Aorta (tissue), 5 donors: ENCODE data around the gene SLMAP. TPM values are rescaled to one million over a fixed set of nuclear protein-coding genes. Genes with fewer than 3 reads are reported as not detected.
A peak's percentile ranks its signal among the peaks of the same experiment; 100 is the strongest.

ENCODE experiments used
- ATAC-seq: fragments of 200-7000 bp; cut with Tn5 transposase; one replicate; pipeline ENCODE4 v1.9.1; 2022; ENCODE audit warnings: moderate library complexity; ENCODE audit not compliant: low FRiP score
- DNase-seq, 2 donors: peaks; one replicate each; pipeline ENCODE4 v3.0.0-alpha.2; 2020
- H3K27ac ChIP-seq, 2 donors: one replicate each; pipeline ENCODE4 v1.5.1; 2013; ENCODE audit warnings: low read length in 2 of 2, mild to moderate bottlenecking in 2 of 2, moderate library complexity in 2 of 2, control low read depth in 1 of 2, inconsistent platforms in 1 of 2, low read depth in 1 of 2
- H3K27me3 ChIP-seq, 2 donors: one replicate each; pipeline ENCODE4 v1.6.1; 2013; ENCODE audit warnings: control low read depth in 1 of 2, low read length in 1 of 2, mild to moderate bottlenecking in 1 of 2, moderate library complexity in 1 of 2; ENCODE audit not compliant: insufficient read depth in 2 of 2, control insufficient read depth in 1 of 2
- H3K36me3 ChIP-seq, 2 donors: one replicate each; pipeline ENCODE4 v1.6.1; 2013; ENCODE audit warnings: control low read depth in 1 of 2, low read length in 1 of 2, mild to moderate bottlenecking in 1 of 2; ENCODE audit not compliant: insufficient read depth in 2 of 2, control insufficient read depth in 1 of 2
- H3K4me1 ChIP-seq, 2 donors: one replicate each; pipeline ENCODE4 v1.6.1; 2013; ENCODE audit warnings: low read length in 2 of 2, control low read depth in 1 of 2, mild to moderate bottlenecking in 1 of 2, moderate library complexity in 1 of 2; ENCODE audit not compliant: insufficient read depth in 2 of 2, control insufficient read depth in 1 of 2
- H3K4me3 ChIP-seq, 2 donors: one replicate each; pipeline ENCODE4 v1.5.1; 2013; ENCODE audit warnings: low read length in 2 of 2, control low read depth in 1 of 2, mild to moderate bottlenecking in 1 of 2
- H3K9me3 ChIP-seq: one replicate; pipeline ENCODE4 v1.6.1; 2013; ENCODE audit warnings: mild to moderate bottlenecking, low read length; ENCODE audit not compliant: control insufficient read depth
- WGBS, 2 donors: extraction: QIAGEN DNeasy Blood & Tissue Kit; methylation state at CpG; one replicate each; pipeline ENCODE4 v1.1.7; 2013; 5-methylcytosine and 5-hydroxymethylcytosine counted together
- intact Hi-C, 2 donors: fragments of 100-400 bp; cut with DNase I; formaldehyde crosslinking; loops; one replicate each; pipeline versions ENCODE4 v1.14.2 to v1.15.0; 2022
- polyA plus RNA-seq, 2 donors: library from polyadenylated mRNA; stranded (reverse); fragments of 200-250 nt; gene quantifications; one replicate each; pipeline ENCODE4 v1.2.3, GENCODE V29; 2013
- total RNA-seq, 2 donors: library from RNA; stranded (reverse); fragmentation: NEBNext Ultra II Directional; extraction: Animal tissue kit (Norgen Biotek cat#: 25700); gene quantifications; one replicate each; pipeline ENCODE4 v1.2.1, GENCODE V29; 2021
- donor health status: healthy with polysubstance abuse.
- donor health status: Bipolar disorder and iron deficiency.
- donor health status: DM: no; HTN: no; CAD: no.
- donor health status: DM: no; HTN: no; CAD: no.
- donor health status: DM: yes; HTN: yes; CAD: no.

The SLMAP gene
- total and polyA plus RNA-seq, 4 donors, result 81.4 to 546 (median 170) TPM

DNA sequence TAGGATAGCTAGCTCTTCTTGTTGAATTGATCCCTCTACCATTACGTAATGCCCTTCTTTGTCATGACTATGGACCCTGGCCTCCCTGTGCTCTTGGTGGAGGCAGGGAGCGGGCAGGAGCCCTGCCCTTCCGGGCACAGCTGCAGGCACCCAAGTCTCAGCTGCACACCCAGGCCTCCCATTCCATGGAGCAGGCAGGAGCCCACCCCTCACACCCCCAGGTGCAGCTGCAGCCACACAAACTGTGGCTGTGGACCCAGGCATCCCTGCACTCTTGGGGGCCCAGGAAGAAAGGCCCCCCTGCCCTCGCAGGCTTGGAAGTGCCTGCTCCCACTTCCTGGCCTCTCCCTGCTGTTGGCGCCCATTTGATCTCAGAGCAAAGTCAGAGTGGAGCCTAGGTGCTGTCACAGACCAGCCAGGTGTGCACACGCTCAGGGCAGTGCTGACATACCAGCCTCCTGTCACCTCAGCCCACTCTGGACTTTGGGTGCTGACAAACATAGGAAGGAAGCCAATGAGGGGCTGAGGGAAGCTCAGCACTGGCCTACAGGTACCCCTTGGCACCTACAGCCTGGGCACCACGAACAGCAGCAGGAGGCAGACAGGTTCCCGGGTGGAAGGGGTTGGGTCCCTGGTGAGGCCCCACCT, 53.0 kb downstream of the SLMAP start:
- ATAC-seq (no peak), DNase-seq (no peak)
- intact Hi-C loops, result no loop called here
- Histone ChIP-seq H3K36me3 (no peaks in the 10 kb centered on the region), H3K4me3 (no peak overlapping the region), H3K27me3 (no peaks in the 10 kb centered on the region), H3K4me1 (no peaks in the 10 kb centered on the region), H3K9me3 (no peaks in the 10 kb centered on the region), H3K27ac (no peak overlapping the region)
- 93 to 99% methylated on average over 8 of the region's 8 CpGs for WGBS, 2 donors

DNA sequence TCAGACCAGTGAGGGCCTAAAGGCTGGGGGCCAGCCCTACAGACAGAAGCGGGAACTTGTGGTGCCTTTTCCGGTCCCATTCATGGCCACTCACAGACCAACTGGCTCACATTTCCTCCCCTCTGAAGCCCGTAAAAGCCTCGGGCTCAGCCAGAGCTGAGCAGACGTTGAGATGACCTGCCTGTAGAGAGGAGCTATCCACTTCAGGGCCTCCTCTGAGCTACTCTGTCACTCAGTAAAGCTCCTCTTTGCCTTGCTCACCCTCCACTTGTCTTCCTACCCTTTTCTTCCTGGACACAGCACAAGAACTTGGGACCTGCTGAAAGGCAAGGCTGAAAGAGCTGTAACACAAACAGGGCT, 53.5 kb downstream of the SLMAP start:
- Histone ChIP-seq H3K27me3 (no peaks in the 10 kb centered on the region), H3K4me3 (no peak overlapping the region), H3K4me1 (no peaks in the 10 kb centered on the region), H3K36me3 (no peaks in the 10 kb centered on the region), H3K9me3 (no peaks in the 10 kb centered on the region), H3K27ac (no peak overlapping the region)
- intact Hi-C loops, result no loop called here
- DNase-seq (no peak), ATAC-seq (no peak)
- WGBS, 2 donors, result 91 to 93% methylated on average over 5 of the region's 5 CpGs

- H3K9me3 ChIP-seq, result no peaks in the 10 kb centered on the region
- no peak overlapping the region for H3K27ac ChIP-seq
- DNase-seq, result no peak
- H3K4me1 ChIP-seq, result no peaks in the 10 kb centered on the region
- intact Hi-C loops, result no loop called here
- no peaks in the 10 kb centered on the region for H3K36me3 ChIP-seq
- H3K4me3 ChIP-seq, result no peak overlapping the region
- 80 to 82% methylated on average over 7 of the region's 7 CpGs for WGBS, 2 donors
- ATAC-seq, result no peak
- H3K27me3 ChIP-seq, result no peaks in the 10 kb centered on the region
Observed at GRCh38 chr3:57810048-57810447, 53.9 kb downstream of the SLMAP start.

- no peak overlapping the region for H3K4me3 ChIP-seq
- no peak overlapping the region for H3K27ac ChIP-seq
- no peaks in the 10 kb centered on the region for H3K4me1 ChIP-seq
- ATAC-seq, result peak; percentile 22
- no peaks in the 10 kb centered on the region for H3K36me3 ChIP-seq
- intact Hi-C loops, result no loop called here
- H3K9me3 ChIP-seq, result no peaks in the 10 kb centered on the region
- no peak for DNase-seq
- WGBS, 2 donors, result 73 to 76% methylated on average over 9 of the region's 9 CpGs
- H3K27me3 ChIP-seq, result no peaks in the 10 kb centered on the region
Observed at GRCh38 chr3:57810471-57811137, 54.5 kb downstream of the SLMAP start.

- Histone ChIP-seq H3K4me1 (peaks cover 0 to 6% of the 10 kb centered on the region in 2 donors), H3K36me3 (no peaks in the 10 kb centered on the region), H3K27ac (no peak overlapping the region), H3K9me3 (no peaks in the 10 kb centered on the region), H3K27me3 (no peaks in the 10 kb centered on the region), H3K4me3 (no peak overlapping the region)
- intact Hi-C loops, result no loop called here
- 93 to 94% methylated on average over 6 of the region's 6 CpGs for WGBS, 2 donors
- DNase-seq (no peak), ATAC-seq (no peak)
Observed at GRCh38 chr3:57815036-57815435, 58.9 kb downstream of the SLMAP start.

DNA sequence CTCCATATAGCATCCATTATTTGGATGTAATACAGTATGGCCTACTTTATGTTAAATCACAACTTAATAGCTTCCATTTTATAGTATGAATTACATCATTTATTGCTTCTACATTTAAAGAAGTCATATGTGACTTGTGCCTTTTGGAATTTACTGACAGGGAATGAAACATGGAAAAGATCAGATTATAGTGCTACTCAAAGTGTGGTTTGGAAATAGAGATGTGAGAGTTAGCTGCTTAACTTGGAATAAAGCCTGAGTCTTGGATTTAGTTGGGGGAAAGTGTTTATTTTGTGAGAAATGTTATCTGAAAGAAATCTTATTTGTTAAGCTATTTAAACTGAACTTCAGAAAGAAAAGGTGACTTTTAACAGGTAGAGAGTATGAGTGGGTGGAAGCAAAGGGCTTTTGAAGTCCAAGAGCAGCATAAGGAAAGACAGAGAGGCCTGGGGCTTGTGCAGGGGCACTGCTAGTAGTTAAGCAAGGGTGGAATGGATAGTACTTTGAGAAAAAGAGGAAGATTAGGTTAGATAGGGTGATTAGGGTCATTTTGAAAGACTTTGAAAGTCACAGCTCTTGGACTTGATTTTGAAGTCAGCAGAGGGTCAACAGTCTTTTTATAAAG, 60.5 kb downstream of the SLMAP start:
- DNase-seq, result no peak
- no peak overlapping the region for H3K4me3 ChIP-seq
- no peak overlapping the region for H3K27ac ChIP-seq
- H3K36me3 ChIP-seq, result no peaks in the 10 kb centered on the region
- no peaks in the 10 kb centered on the region for H3K9me3 ChIP-seq
- intact Hi-C loops, result no loop called here
- peaks cover 0 to 8% of the 10 kb centered on the region in 2 donors for H3K4me1 ChIP-seq
- H3K27me3 ChIP-seq, result no peaks in the 10 kb centered on the region
- no peak for ATAC-seq

DNA sequence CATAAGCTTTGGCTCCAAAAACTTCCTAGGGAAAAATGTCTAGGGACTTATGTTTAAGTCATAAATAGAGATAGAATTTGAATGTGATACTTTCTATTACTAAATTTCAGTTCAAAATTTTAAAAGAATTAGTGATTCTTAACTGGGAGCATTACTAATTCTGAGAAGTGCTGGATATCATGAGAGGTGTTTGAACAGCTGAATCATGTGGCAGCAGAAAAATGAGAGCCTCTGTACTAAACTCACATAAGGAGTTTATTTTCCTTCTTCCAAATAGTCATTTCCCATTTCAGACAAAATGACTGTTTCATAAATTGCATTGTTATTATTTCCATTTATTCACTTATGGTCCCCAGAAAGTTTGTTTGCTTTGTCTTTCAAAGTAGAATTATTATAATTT, 62.7 kb downstream of the SLMAP start:
- H3K36me3 ChIP-seq, result no peaks in the 10 kb centered on the region
- H3K27me3 ChIP-seq, result no peaks in the 10 kb centered on the region
- no peak for ATAC-seq
- H3K9me3 ChIP-seq, result no peaks in the 10 kb centered on the region
- intact Hi-C loops, result no loop called here
- H3K4me1 ChIP-seq, result peaks cover 2 to 12% of the 10 kb centered on the region in 2 donors
- DNase-seq, result no peak
- no peak overlapping the region for H3K4me3 ChIP-seq
- no peak overlapping the region for H3K27ac ChIP-seq

DNA sequence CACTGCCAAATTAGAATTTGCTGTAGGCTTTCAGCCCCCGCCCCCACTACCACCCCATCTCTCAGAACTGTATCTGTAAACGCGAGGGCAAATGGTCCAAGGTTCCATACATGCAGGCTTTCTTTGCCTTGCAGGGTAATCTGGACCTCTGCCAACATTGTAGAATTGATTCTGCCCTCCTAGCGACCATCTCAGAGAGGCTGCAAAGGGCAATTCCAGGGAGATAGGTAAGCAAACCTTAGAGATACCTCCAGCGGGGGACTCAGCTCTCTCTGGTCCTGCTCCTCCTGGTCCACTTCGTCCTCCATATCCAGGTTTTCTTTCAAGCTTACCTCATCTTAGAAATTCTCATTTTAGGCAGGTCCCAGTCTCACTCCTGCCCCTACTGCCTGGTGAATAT, 64.4 kb downstream of the SLMAP start:
- Histone ChIP-seq H3K27ac (no peak overlapping the region), H3K4me1 (peaks cover 2 to 12% of the 10 kb centered on the region in 2 donors), H3K36me3 (no peaks in the 10 kb centered on the region), H3K27me3 (no peaks in the 10 kb centered on the region), H3K4me3 (no peak overlapping the region), H3K9me3 (no peaks in the 10 kb centered on the region)
- DNase-seq, result no peak
- no peak for ATAC-seq
- WGBS, 2 donors, result 83 to 84% methylated on average over 6 of the region's 6 CpGs
- intact Hi-C loops, result no loop called here

DNA sequence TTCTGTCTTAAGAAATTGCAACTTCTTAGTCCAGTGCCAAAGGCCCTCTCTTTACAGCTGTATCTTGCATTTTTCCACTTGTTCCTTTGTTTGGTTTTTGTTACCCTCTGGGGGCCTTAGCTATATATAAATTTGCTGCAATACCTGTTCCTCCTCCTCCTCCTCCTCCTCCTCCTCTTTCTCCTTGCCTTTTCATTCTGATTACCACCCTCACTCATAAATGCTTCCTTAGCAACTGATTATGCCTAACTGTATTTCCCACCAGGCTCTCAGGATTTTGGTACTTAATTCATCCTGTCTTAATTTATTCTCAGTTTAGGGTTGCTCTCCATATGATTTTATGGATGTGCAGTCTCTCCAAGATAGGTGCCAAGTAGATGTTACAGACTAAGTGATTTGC, 65.7 kb downstream of the SLMAP start:
- Histone ChIP-seq H3K4me3 (no peak overlapping the region), H3K27me3 (no peaks in the 10 kb centered on the region), H3K9me3 (no peaks in the 10 kb centered on the region), H3K4me1 (peaks cover 4 to 9% of the 10 kb centered on the region in 2 donors), H3K36me3 (no peaks in the 10 kb centered on the region), H3K27ac (no peak overlapping the region)
- no peak for DNase-seq
- no peak for ATAC-seq
- intact Hi-C loops, result no loop called here
